Upper lobe of left lung (tissue), 4 donors: Measurements from ENCODE around the gene WASHC4.

Source experiments
- CTCF ChIP-seq, 6 experiments: fragments of 450-650 bp in 4 of 6; fragments of 200-600 bp in 2 of 6; sonication (generic) in 2 of 6; IDR thresholded peaks; one replicate each; pipeline ENCODE4 v1.5.1; 2016 to 2019; ENCODE audit warnings: antibody characterized with exemption in 6 of 6
- POLR2A ChIP-seq, 4 donors: fragments of 450-650 bp; IDR thresholded peaks; one replicate each; pipeline ENCODE4 v1.5.1; 2016 to 2017; ENCODE audit warnings: antibody characterized with exemption in 4 of 4, mild to moderate bottlenecking in 2 of 4
- POLR2AphosphoS5 ChIP-seq, 2 donors: sonication (generic); formaldehyde crosslinking; IDR thresholded peaks; one replicate each; pipeline ENCODE4 v1.5.1; 2017; ENCODE audit warnings: antibody characterized with exemption in 2 of 2

GRCh38 chr12:105190530-105190929 lies 83.0 kb downstream of the WASHC4 start:
- TF ChIP-seq CTCF (IDR thresholded peaks at IDR 0.05) (no peak), POLR2A (IDR thresholded peaks at IDR 0.05) (no peak), POLR2AphosphoS5 (IDR thresholded peaks at IDR 0.05) (no peak)
